Activated CD8-positive, alpha-beta T cell treated with anti-CD3 and anti-CD28 coated beads for 36 hours (primary cell): Measurements from ENCODE around the gene GJC2. TPM values are rescaled to one million over a fixed set of nuclear protein-coding genes. Genes with fewer than 3 reads are reported as not detected.

Source experiments
- ATAC-seq: fragments of 200-7000 bp; cut with Tn5 transposase; one replicate; pipeline ENCODE4 v1.10.0; 2021; ENCODE audit warnings: mild to moderate bottlenecking, moderate library complexity
- CTCF ChIA-PET: fragments of 350-600 bp; sonication (Branson Sonifier 250); formaldehyde crosslinking; loops from one replicate; lab custom pipeline; 2021; ENCODE audit warnings: antibody characterized with exemption; lab: Charles Lee
- POLR2A ChIA-PET: fragments of 350-600 bp; sonication (Branson Sonifier 250); formaldehyde crosslinking; loops from one replicate; lab custom pipeline; 2021; ENCODE audit warnings: antibody characterized with exemption; lab: Charles Lee
- DNase-seq: peaks from one replicate; pipeline ENCODE4 v3.0.0-alpha.2; 2020
- H3K27ac Mint-ChIP-seq: one replicate; pipeline ENCODE4 v1.8.0; 2021; ENCODE audit warnings: mild to moderate bottlenecking, mixed read lengths
- H3K27me3 Mint-ChIP-seq: one replicate; pipeline ENCODE4 v1.8.0; 2021; ENCODE audit warnings: mixed read lengths
- H3K36me3 Mint-ChIP-seq: one replicate; pipeline ENCODE4 v1.8.0; 2021; ENCODE audit warnings: low read depth, mixed read lengths
- H3K4me1 Mint-ChIP-seq: one replicate; pipeline ENCODE4 v1.8.0; 2021; ENCODE audit warnings: low read depth, mixed read lengths
- H3K4me3 Mint-ChIP-seq: one replicate; pipeline ENCODE4 v1.8.0; 2021; ENCODE audit warnings: mild to moderate bottlenecking, moderate library complexity, mixed read lengths
- H3K9me3 Mint-ChIP-seq: one replicate; pipeline ENCODE4 v1.8.0; 2021; ENCODE audit warnings: mixed read lengths
- CTCF ChIP-seq: fragments of 200-600 bp; IDR thresholded peaks from one replicate; pipeline ENCODE4 v1.8.0; 2022; ENCODE audit warnings: antibody characterized with exemption, mild to moderate bottlenecking
- intact Hi-C: fragments of 100-400 bp; cut with micrococcal nuclease; formaldehyde crosslinking; loops from one replicate; pipeline ENCODE4 v1.10.0; 2022
- total RNA-seq, 2 experiments: library from RNA; stranded (reverse); gene quantifications; one replicate each; pipeline ENCODE4 v1.2.3, GENCODE V29; 2021

GJC2 gene
- total RNA-seq, 2 experiments from 2014 or later = 3.4 to 3.5 TPM

DNA sequence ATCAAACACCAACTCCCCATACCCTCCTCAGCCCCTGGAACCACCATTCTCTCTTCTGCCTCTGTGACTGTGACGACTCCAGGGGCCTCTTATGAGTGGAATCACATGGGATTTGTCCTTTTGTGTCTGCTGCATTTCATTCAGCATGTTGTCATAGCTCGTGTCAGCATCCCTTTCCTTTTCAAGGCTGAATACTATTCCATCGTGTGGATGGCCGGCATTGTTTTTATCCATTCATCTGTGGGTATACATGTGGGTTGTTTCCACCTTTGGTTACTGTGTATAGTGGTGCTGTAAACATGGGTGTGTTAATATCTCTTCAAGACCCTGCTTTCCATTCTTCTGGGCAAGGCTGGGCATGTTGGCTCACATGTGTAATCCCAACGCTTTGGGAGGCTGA is 41.0 kb downstream of the GJC2 start:
- ATAC-seq = no peak
- ChIA-PET POLR2A (no interaction called here), CTCF (no interaction called here)
- Mint-ChIP-seq H3K9me3 (no peaks in the 10 kb centered on the region), H3K27me3 (no peaks in the 10 kb centered on the region), H3K27ac (no peak overlapping the region), H3K4me3 (no peak overlapping the region), H3K4me1 (peaks cover 8% of the 10 kb centered on the region), H3K36me3 (no peaks in the 10 kb centered on the region)
- TF ChIP-seq CTCF = no peak
- intact Hi-C loops = no loop called here
- DNase-seq = no peak

DNA sequence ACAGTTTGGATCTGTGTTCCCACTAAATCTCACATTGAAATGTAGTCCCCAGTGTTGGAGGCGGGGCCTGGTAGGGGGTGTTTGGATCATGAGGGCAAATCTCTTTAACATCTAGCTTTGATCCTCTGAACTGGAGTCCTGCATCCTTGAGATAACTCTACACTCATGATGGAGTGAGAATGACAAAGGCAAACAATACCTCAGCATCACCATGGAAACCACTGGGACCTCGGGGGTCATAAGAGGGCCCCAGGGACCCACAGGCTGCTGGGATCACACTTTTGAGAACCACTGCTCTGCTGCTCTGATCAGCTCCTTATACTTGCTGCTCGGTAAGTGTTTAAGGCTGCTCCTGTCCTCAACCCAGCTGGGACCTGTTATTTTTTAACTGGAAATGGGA is 44.7 kb downstream of the GJC2 start:
- CTCF ChIA-PET = no interaction called here
- no peak for DNase-seq
- intact Hi-C loops = no loop called here
- peaks cover 14% of the 10 kb centered on the region for H3K36me3 Mint-ChIP-seq
- no peaks in the 10 kb centered on the region for H3K4me1 Mint-ChIP-seq
- H3K9me3 Mint-ChIP-seq = peaks cover 7% of the 10 kb centered on the region
- H3K27me3 Mint-ChIP-seq = no peaks in the 10 kb centered on the region
- no peak overlapping the region for H3K27ac Mint-ChIP-seq
- no peak for TF ChIP-seq CTCF
- POLR2A ChIA-PET = no interaction called here
- H3K4me3 Mint-ChIP-seq = no peak overlapping the region
- no peak for ATAC-seq

GRCh38 chr1:228194921-228195812 is 45.4 kb downstream of the GJC2 start:
- ChIA-PET CTCF (no interaction called here), POLR2A (no interaction called here)
- TF ChIP-seq CTCF = no peak
- peaks cover 19% of the 10 kb centered on the region for H3K36me3 Mint-ChIP-seq
- no peak overlapping the region for H3K27ac Mint-ChIP-seq
- H3K4me1 Mint-ChIP-seq = no peaks in the 10 kb centered on the region
- H3K4me3 Mint-ChIP-seq = no peak overlapping the region
- intact Hi-C loops = no loop called here
- ATAC-seq (no peak), DNase-seq (no peak)
- H3K9me3 Mint-ChIP-seq = peaks cover 12% of the 10 kb centered on the region
- no peaks in the 10 kb centered on the region for H3K27me3 Mint-ChIP-seq

DNA sequence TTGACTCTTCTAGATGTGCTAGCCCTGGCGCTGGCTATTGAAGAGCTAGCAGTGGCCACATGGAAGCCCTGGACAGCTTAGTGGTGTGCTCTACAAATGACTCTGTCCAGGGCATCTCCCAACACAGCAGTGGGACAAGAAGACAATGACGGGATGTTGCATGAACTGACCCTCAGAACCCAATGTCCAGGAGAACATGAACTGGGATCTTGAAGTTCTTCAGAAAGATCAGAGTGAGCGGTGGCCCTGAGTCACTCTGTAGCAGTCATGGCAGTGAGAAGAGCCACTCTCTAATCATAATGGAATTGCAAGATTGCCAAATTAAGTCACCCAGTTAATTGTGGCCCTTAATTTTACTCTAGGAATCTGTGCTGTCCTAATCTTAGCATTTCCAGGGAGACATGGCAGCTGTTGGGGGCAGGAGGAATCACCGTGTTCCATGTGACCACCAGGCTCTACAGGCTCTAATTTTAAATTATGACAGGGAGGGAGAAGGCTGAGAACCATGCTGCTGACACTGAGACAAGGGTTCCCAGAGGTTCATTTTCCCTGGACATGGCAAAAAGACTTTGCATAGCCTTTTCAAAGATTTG is 47.9 kb downstream of the GJC2 start:
- TF ChIP-seq CTCF = no peak
- H3K27ac Mint-ChIP-seq = no peak overlapping the region
- intact Hi-C loops = no loop called here
- ChIA-PET CTCF (interaction anchor here (0.9 to 1.0 kb wide), 2 partner anchors 15 to 16 kb away, joined by 3 read pairs; no protein-coding TSS in a partner anchor), POLR2A (no interaction called here)
- no peaks in the 10 kb centered on the region for H3K4me1 Mint-ChIP-seq
- no peaks in the 10 kb centered on the region for H3K27me3 Mint-ChIP-seq
- peaks cover 24% of the 10 kb centered on the region for H3K36me3 Mint-ChIP-seq
- H3K9me3 Mint-ChIP-seq = peaks cover 13% of the 10 kb centered on the region
- no peak for DNase-seq
- no peak for ATAC-seq
- no peak overlapping the region for H3K4me3 Mint-ChIP-seq
